RPMI7951 (cell line): ENCODE results near the gene SIAH2. TPM values are rescaled to one million over a fixed set of nuclear protein-coding genes. Genes with fewer than 3 reads are reported as not detected.
A peak's percentile ranks its signal among the peaks of the same experiment; 100 is the strongest.

Source experiments
- DNase-seq: peaks from one replicate; pipeline ENCODE4 v3.0.0-alpha.2; 2012; ENCODE audit warnings: low read depth
- total RNA-seq: library from RNA; depleted of rRNA; stranded (reverse); fragments of >200 nt; shearing (Covaris generic); gene quantifications from 2 replicates; pipeline ENCODE4 v1.2.3, GENCODE V29; 2014

Gene SIAH2
- total RNA-seq, 1 experiment from 2014 or later = 26.7 TPM

DNA sequence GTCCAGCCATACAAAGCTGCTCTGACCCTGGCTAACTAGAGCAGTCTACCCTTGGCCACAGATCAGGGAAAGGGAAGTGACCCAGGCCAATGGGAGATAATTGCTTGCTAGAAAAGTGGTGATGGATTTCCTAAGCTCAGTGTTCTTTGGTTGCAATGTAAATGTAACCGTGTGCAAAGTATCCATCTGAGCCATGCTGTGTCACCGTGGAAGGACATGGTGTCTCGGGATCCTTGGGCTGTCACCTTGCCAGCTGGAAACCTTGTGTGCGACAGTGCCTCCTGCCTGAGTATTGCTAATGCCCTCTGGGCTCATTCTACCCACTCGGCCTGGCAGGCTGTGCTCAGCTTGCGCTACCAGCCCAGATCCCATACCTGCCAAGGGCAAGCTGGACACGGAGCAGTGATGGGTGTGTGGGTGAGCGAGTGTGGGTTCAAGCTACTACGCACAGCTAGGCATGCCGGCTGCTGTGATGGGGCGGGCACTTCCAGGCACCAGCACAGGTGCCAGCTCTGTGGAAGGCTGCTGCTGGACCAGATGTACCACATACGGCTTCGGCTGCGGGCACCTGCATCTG is 10.7 kb upstream of the SIAH2 start:
- no peak for DNase-seq

DNA sequence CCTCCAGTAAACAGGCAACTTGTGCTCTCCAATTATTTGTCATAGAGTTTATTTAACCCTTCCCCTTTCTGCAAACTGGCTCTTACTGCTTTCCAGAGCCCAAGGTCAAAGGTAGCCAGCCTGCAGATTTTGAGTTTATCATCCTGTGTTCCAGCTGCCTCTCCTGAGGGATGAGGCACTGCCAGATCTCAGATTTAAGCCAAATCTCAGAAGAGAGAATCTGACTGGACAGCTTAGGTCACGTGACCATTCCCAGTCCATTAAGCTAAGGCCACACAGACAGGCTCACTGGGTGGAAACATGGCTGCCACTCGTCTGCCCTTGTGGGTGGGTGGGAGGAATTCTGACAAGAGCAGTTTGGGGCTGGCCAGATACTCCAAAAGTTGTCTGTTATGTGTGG is 8.6 kb upstream of the SIAH2 start:
- peak; percentile 57 for DNase-seq

DNA sequence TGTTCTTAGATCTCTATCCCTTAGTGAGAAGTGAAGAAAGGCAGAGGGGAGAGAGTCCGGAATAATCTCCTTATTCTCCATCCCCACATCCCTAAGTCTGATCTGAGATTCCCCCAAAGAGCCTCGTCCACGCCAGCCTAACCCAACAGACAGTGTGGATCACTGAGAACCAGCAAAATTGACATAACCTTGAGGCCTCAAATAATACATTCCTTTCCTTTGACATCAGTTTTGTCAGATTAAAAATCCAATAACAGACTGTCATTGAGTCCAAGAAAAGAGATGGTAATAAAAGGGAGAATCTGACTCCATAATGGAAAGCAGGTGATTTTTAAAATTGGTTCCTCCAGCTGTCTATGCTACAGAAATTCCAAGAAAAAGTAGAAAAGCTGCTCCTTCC is 7.7 kb upstream of the SIAH2 start:
- DNase-seq = no peak

DNA sequence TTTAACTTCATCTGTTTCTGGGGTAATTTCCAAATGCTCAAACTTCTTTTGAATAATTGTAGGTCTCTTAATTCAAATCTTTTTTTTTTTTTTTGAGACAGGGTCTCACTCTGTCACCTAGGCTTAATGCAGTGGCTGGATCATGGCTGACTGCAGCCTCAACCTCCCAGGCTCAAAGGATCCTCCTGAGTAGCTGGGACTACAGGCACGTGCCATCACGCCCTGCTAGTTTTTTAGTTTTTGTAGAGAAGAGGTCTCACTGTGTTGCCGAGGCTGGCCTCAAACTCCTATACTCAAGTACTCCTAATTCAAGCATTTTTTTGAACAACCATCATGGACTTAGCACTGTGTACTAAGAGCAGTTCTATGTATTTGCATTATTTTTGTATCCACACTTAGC is 3.8 kb upstream of the SIAH2 start:
- no peak for DNase-seq

DNA sequence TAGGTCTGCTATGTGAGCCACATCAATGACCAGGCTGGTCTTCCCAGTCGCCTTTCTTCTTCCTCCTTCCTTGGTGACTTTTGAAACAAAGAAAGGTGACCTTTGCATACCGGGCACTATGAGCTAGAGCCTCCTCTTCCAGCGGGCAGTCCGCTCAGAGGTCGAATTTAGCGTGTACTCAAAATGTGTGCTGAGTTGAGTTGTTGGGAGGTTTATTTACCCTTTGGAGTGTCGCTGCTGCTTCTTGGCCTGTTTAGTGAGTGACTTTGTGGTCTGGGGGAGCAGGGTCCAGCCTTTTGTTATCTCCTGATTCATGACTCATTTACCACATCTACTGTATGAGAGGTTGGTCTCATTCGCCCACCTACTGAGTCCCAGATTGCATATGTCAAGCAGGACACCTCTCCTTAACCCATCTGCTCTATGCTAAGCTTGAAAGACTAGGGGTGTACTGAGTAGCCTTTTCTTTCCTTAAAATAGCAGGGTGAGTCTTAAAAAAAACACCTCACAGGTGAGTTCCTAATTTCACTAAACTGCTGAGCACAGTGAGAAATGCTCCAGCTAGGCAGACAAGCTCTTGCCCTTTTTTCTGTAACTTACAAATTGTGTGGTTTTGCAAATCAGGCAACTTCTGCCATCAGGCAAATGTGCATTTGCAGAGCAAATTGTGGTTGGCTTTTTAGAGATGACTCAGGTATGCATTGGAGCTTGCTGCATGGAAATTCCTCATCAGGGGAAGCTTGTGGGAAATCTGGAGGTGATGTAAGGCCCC is 3.2 kb upstream of the SIAH2 start:
- peak; percentile 74 for DNase-seq

DNA sequence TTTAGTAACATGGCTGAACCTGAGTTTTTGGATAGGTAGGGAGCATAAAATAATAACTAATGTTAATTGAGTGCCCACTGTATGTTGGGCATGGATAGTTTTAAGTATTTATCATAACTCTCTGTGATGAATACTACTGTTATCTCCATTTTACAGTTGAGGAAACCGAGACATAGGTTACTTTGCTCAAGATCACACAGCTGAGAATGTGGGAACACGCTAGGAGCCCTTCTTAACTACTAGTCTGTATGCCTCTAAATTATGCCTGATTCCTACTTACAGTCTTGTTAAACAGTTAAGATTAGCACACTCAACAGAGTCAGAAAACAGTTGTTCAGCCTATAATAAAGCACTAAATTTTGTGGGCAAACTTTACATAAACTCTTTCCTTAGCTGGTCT is 2.0 kb upstream of the SIAH2 start:
- no peak for DNase-seq

DNA sequence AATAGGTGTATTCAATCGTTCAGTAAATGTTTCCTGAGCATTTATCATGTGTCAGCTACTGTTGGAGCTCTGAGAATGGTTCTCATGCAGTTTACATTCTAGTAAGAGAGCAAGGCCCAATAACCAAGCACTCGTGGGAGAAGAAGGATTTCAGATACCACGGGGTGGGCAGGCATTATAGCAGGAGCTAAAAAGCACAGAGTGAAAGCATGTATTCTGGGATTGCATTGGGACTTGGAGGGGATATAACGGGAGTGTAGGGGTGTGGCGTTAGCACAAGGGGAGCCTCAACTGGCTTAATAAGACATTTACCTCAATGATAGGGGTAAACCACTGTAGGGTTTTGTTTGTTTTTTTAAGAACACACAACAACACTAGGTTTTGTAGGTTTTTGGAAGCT is 1.6 kb upstream of the SIAH2 start:
- no peak for DNase-seq

DNA sequence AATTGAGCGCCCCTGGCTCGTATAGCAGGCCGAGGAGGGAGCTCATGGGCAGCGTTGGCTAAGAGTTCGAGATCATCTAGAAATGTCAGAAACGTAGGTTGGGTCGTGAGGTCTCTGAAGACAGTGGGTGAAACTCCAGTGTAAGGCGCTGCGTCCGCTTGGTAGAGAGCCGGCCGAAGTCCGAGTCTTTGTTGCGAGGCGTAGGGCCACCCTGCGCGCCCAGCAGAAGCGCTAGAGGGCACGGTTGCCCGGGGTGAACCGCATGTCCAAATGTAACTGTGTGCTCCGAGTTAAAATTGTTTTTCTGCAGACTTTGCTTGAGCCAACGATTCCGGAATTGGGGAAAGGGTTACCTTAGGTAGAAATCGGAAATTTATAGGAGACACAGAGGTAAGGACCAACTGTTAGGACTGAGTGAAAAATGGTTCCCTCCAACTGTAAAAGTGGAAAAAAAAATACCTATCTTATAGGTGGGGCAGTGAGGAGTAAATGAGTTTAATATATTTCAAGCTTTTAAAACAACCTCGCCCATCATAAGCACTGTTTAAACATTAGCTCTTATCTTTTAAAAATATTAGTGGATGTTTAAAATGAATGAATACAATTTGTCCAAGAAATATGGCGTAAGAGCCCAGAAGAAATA is 993 bp upstream of the SIAH2 start:
- peak; percentile 70 for DNase-seq

DNA sequence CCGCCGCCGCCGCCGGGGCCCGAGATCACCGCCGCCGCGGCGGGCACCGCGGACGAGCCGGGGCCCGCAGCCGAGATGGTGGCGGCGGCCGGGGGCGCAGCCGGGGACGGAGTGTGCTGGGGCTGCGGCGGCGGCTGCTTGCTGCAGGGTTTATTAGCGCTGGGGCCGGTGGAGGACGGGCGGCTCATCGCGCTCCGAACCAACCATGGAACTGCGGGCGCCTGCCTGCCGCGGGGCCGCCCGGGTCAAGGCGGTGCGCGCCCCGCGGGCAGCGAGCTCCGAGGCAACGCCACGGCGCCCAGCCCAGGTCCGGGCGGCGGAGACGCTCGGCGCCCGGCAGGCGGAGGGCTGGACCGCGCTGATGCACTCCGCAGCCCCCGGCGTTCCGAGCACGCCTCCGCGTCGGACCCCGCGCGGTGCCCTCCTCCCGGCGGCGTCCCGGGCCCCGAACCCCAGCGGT is 277 bp downstream of the SIAH2 start:
- DNase-seq = no peak

DNA sequence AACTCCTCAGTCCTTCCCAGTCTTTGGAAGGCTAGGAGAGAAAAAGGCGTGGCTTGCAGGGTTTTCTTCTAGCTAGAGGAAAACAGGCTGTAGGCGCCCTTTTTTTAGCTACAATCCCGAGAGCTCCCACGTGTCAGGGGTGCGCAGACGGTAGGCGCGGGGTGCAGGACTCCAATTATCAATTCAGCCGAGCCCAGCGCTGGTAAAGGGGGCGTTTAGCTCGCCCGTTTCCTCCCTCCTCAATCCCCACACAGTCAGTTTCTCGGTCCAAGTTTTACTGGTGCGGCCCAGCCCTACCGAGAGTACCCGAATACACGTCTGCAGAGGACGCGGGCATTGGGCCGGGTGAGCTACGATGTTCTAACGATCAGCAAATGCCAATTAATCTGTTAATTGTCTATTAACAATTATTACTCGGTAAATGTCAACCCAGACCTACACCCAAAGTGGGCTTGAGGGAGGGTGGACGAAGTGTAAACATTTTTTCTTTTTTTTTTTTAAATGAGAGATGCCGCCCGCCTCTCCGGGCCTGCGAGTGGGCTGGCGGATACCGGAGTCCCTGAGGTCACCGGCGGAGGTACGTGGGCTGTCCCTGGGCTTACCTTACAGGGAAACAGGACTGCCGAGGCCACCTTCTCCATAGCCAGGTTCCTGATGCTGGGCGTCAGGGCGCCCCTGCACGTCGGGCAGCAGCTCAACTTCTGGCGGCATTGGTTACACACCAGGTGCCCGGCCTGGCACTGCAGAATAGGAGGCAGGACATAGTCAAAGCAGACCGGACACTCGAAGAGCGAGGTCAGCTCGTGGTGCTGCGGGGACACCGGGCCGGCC is 923 bp downstream of the SIAH2 start:
- peak; percentile 67 for DNase-seq

DNA sequence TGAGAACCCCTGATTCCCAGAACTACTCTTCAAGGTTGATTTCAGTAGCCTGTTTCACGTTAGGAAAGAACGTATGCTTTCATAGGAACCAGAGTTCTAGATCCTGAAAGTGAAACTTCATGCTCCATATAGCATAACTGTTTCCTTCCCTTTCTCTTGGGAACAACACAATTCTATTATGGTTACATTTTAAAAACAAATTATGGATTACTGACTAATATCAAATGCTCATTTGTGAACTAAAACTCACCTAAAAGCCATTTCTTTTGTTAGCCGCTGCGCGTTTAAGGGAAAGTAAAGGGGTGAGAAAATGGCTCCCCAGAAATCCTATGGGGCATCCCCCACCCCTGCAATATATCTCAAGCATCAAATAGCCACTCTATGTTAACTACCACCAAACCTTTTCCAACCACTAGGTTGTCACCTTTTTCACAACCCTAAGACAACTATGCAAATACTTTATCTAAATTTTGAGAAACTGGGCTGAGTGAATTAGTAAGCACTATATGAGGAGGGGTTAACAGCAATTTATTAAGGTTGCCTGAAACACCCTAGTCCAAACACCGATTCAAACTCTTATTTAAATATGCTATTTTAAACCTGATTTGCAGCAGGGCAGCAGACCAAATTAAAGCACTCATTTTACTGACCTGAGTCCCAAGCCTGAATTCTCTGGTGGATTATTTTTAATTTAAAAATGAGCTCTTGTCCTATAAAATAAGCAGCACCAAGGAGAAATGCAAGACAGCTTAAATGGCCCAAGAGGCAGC is 2.4 kb downstream of the SIAH2 start:
- no peak for DNase-seq

DNA sequence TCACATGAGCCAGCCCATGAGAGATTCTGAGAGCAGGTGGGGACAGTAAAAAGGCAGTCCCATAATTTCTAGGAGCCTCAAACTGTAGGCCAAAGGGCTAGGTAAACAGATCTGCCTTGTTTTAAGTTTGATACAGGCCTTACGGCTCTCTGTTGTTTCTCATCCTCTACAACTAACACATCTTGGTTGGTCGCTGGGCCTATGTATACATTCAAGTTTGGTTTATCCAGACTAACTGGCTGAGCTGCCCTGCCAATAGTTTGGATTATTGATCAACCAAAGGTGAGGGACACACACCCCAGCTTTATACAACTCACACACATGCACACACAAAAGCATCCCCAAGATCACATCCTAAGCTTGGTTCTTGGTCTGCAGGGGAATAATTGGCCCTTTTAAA is 3.0 kb downstream of the SIAH2 start:
- no peak for DNase-seq

DNA sequence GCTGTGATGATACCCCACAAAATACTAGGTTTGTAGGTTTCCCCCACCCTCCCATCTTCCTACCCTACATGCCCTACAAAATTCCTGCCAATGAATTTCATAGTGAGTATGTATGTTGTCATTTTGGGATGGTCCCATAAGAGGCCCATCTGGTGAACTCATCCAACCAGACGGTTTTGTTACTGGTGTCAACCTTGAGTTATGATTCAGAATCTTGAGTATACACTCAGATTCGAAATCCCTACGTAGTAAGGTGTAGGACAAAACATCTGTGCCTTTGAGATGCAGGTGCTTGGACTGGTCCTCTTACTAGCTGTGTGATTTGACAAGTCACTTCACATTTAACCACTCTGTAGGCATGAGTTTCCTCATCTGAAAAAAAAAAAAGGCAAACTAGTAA is 3.6 kb downstream of the SIAH2 start:
- DNase-seq = no peak

DNA sequence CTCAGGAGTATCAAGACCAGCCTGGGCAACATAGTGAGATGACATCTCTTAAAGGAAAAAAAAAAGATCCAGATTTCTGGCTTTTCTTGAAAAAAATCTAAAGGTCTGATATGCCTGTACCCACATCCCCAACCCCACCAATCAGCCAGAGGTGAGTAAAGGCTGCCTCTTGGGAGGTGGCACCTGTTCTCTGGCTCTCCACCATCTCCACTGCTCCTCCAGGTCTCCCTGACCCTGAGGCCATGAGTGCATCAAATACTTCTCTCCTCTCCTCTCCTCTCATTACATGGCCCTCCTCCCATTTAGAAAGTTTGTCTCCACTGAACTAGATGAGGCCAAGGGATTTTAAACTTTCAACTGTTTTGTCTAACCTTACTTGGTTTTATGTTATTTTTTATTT is 5.2 kb downstream of the SIAH2 start:
- DNase-seq = no peak

DNA sequence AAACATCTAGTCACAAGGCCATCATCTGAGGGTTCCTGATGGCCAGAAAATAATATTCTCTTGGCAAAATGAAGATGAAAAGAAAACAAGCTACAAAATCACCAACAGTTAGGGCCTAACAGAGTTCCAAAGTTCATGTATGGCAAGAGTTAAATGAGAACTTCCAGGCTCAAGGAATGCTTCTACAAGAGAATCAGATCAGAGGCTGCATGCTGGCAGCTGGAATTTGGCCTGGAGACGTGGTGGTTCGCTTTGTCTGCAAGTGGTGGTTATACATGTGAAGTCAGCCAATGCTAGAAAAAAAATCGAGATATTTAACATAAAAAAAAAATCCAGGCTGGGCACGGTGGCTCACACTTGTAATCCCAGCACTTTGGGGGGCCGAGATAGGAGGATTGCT is 5.6 kb downstream of the SIAH2 start:
- no peak for DNase-seq

DNA sequence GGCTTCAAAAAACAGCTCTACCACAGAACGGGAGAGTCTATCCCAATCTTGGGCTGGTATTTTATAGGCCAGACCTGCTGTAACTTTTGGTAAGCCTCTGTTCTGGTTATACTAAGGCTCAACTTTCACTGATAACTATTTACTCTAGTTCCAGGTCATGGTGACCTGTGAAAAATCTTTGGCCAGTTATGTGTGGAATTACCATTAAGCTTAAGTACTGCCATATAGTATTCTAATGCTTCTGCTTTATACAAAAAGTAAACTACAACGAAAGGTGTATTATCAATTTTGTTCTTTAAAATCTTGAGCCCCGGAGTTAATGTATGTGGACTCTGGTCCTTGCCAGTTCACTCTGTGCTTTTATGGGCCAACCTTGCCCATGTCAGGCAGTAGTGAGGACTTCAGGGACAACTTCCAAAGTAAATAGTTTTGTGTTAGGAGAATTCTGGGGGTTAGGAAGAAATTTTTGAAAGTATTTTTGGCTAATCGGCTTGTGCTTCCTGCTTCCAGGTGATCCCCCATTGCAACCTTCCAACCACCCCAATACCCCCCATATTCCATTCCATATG is 6.4 kb downstream of the SIAH2 start:
- DNase-seq = no peak

DNA sequence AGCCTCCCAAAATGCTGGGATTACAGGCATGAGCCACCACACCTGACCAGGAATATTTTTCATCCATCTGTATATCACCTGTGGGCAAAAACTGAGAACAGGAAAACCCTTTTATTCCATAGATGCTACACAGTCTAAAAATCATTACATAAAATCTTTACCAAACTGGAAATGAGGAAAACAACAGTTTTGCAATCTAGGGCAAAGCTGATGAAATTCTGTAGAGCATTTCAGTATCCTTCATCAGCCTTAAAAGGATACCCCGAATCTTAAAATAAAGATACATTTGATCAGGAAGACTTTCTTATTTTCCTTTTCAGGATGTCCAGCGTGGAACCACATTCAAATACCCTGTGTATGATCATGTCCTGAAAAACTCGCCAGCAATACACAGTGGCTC is 7.1 kb downstream of the SIAH2 start:
- DNase-seq = no peak

DNA sequence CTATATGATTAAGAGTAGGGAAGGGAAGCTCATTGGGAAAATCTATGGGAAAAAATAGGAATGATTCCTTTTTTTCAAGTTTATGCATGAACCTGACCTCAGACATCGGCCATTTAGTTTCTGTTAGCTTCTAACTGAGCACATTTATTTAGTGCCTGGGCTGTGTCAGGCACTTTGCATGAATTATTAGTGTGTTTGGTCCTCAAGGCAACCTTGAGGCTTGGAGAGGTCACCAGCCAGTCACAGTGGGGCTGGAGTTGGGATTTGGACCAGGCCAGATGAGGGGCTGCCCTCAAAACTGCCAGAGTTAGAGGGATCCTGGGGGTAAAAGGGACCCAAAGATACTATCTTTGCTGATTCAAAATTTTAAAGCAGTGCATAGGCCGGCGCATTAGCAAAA is 8.1 kb downstream of the SIAH2 start:
- DNase-seq = no peak

DNA sequence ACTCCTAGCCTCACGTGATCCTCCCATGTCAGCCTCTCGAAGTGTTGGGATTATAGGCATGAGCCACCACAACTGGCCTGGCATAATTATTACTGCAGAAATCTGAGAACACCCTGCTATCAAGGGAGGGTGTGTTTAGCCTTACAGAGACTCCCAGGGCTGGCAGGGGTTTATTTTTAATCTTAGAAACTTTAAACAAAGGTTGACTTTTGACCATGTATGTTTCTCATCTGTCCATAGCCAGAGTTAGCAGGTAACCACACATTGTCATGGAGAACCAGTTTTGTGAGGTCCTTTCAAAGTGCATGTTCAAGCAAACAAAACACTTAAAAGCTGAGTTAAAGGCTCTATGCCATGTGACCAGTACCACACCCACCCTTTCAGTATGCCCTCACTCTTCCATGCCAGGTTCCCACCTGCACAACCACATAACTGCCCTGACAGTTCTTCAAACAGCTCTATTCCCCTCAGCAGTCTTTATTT is 11.1 kb downstream of the SIAH2 start:
- DNase-seq = no peak

DNA sequence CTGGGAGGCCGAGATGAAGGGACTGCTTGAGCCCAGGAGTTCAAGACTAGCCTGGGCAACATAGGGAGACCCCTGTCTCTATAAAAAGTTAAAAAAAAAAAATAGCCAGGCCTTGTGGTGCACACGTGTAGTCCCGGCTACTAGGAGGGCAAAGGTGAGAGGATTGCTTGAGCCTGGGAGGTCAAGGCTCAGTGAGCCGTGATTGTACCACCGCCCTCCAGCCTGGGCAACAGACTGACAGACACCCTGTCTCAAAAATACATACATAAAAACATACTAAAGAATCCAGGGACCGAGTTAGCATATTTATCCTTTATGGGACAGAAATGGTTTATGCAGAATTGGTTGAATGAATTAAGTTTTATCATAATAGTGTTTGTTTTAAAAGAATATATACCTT is 13.7 kb downstream of the SIAH2 start:
- no peak for DNase-seq

DNA sequence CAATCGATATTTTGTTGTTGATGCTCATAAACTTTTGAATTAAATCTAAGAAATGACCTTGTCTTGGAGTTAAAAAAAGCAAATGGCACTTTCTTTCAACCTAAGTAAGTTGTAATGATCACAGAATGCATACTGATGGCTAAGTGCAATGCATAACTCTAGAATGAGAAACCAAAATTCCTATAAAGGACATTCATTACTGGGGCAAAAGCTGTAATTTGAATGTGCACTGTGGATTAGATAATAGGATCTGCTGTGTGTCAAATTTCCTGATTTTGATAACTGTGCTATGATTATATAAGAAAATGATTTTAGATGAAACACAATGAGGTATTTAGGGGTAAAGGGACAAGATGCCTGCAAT is 14.3 kb downstream of the SIAH2 start:
- DNase-seq = no peak
